Activated T-helper 17 cell treated with anti-CD3 and anti-CD28 coated beads, Interleukin-2, amount 50 U/mL, for 72 hours (primary cell): ENCODE results near the gene SLC10A3. TPM values are rescaled to one million over a fixed set of nuclear protein-coding genes. Genes with fewer than 3 reads are reported as not detected.

ENCODE experiments used
- ATAC-seq: fragments of 150-1000 bp; cut with Tn5 transposase; replicated peaks from 2 replicates; pipeline ENCODE4 v1.10.0; 2021; ENCODE audit warnings: mild to moderate bottlenecking, moderate library complexity
- H3K27ac Mint-ChIP-seq: one replicate; pipeline ENCODE4 v1.8.0; 2022; ENCODE audit warnings: mixed read lengths
- H3K27me3 Mint-ChIP-seq: one replicate; pipeline ENCODE4 v1.8.0; 2022; ENCODE audit warnings: mixed read lengths
- H3K36me3 Mint-ChIP-seq: one replicate; pipeline ENCODE4 v1.8.0; 2022; ENCODE audit warnings: low read depth, mild to moderate bottlenecking, mixed read lengths
- H3K4me1 Mint-ChIP-seq: one replicate; pipeline ENCODE4 v1.8.0; 2022; ENCODE audit warnings: mixed read lengths
- H3K4me3 Mint-ChIP-seq: one replicate; pipeline ENCODE4 v1.8.0; 2022; ENCODE audit warnings: mild to moderate bottlenecking, mixed read lengths
- H3K9me3 Mint-ChIP-seq: one replicate; pipeline ENCODE4 v1.8.0; 2022; ENCODE audit warnings: mixed read lengths
- total RNA-seq, 2 donors: library from RNA; stranded (reverse); gene quantifications; one replicate each; pipeline ENCODE4 v1.2.3, GENCODE V29; 2022

SLC10A3 gene
- total RNA-seq, 2 donors from 2014 or later = 17.3 to 24.8 TPM

DNA sequence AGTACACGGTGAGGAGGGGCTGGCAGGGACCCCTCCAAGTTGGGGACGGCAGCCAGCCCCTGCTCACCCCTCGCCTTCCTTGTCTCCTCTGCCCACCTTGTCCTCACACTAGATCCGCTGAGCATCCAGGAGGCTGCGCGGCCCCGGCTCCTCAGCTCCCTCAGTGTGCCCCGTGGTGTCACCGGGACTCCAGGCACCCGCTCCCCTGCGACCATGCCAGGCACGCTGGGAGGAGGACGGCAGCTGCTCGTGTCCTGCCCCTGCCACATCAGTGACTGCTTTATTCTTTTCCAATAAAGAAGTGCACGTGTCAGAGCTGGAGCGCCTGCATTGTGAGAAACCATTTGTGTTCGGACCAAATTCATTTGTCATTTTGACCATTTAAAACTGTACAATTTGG, 40.1 kb downstream of the SLC10A3 start:
- H3K36me3 Mint-ChIP-seq = peaks cover 41% of the 10 kb centered on the region
- no peaks in the 10 kb centered on the region for H3K27me3 Mint-ChIP-seq
- H3K27ac Mint-ChIP-seq = no peak overlapping the region
- ATAC-seq = no peak
- H3K4me3 Mint-ChIP-seq = no peak overlapping the region
- H3K9me3 Mint-ChIP-seq = no peaks in the 10 kb centered on the region
- H3K4me1 Mint-ChIP-seq = no peaks in the 10 kb centered on the region

DNA sequence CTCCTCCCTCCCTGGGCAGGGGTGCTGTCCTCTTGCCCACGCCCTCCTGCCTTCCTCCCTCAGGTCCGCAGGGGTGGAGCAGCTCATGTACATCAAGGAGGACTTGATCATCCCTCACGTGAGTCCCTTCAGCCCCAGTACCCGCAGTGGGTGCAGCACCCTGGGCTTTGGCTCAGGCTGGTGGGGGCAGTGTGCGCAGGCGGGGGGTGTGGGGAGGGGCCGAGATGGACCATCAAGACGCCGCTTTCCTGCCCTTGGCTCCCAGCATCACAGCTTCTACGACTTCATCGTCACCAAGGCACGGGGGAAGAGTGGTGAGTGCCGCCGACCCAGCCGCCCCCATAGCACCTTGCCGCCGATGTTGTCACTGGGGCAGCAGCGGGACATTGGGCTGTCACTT, 40.8 kb downstream of the SLC10A3 start:
- Mint-ChIP-seq H3K36me3 (peaks cover 41% of the 10 kb centered on the region), H3K27me3 (no peaks in the 10 kb centered on the region), H3K27ac (no peak overlapping the region), H3K9me3 (no peaks in the 10 kb centered on the region), H3K4me3 (no peak overlapping the region), H3K4me1 (no peaks in the 10 kb centered on the region)
- no peak for ATAC-seq

DNA sequence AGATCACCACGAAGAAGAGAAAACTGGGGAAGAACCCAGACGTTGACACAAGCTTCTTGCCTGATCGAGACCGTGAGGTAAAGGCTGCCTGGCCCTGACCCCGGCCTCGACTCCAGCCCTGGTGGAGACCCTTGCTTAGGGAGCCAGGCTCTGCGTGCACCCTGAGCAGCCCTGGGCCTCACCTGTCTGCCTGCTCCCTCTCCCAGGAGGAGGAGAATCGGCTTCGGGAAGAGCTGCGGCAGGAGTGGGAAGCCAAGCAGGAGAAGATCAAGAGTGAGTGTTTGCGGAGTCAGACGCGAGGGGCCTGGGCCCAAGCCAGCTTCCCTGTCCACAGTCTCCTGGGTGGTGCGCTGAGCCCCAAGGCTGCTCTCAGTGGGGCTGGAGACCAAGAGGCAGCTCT, 41.9 kb downstream of the SLC10A3 start:
- H3K27ac Mint-ChIP-seq = no peak overlapping the region
- H3K4me3 Mint-ChIP-seq = no peak overlapping the region
- H3K27me3 Mint-ChIP-seq = no peaks in the 10 kb centered on the region
- peaks cover 42% of the 10 kb centered on the region for H3K36me3 Mint-ChIP-seq
- no peaks in the 10 kb centered on the region for H3K9me3 Mint-ChIP-seq
- ATAC-seq = no peak
- H3K4me1 Mint-ChIP-seq = no peaks in the 10 kb centered on the region

DNA sequence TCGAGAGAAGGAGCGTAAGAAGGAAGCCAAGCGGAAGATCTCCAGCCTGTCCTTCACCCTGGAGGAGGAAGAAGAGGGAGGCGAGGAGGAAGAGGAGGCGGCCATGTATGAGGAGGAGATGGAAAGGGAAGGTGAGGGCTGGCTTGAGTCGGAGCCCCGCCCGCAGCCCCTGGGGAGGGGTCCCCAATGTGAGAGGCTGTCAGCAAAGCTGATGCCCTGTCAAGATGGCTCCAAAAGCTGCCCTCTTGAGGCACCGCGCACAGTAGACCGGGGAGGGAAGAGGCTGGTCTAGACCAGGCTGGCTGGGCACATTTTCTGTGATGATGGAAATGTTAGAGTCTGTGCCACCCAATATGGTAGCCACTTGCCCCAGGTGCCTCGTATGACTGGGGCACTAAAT, 44.0 kb downstream of the SLC10A3 start:
- H3K27ac Mint-ChIP-seq = no peak overlapping the region
- no peaks in the 10 kb centered on the region for H3K27me3 Mint-ChIP-seq
- H3K9me3 Mint-ChIP-seq = no peaks in the 10 kb centered on the region
- ATAC-seq = no peak
- peaks cover 58% of the 10 kb centered on the region for H3K36me3 Mint-ChIP-seq
- no peaks in the 10 kb centered on the region for H3K4me1 Mint-ChIP-seq
- peak overlapping the region; percentile 21 for H3K4me3 Mint-ChIP-seq

DNA sequence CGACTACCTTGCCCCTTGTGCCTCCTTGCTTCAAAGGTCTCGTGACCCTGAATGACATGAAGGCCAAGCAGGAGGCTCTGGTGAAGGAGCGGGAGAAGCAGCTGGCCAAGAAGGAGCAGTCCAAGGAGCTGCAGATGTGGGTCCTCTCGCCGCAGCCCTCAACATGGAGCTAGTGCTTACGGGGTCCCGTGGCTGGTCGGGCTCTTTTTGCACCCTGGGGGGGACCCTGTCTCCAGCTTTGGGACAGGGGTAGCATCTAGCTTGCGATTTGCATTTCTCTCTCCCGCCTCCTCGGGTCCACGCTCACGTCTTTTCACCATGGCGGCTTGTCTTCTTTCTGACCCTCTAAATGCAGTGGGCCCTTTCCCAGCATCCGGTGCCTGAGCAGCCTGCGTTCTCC, 44.7 kb downstream of the SLC10A3 start:
- Mint-ChIP-seq H3K9me3 (no peaks in the 10 kb centered on the region), H3K4me1 (no peaks in the 10 kb centered on the region), H3K27ac (no peak overlapping the region), H3K36me3 (peaks cover 63% of the 10 kb centered on the region), H3K4me3 (peak overlapping the region; percentile 21), H3K27me3 (no peaks in the 10 kb centered on the region)
- no peak for ATAC-seq

DNA sequence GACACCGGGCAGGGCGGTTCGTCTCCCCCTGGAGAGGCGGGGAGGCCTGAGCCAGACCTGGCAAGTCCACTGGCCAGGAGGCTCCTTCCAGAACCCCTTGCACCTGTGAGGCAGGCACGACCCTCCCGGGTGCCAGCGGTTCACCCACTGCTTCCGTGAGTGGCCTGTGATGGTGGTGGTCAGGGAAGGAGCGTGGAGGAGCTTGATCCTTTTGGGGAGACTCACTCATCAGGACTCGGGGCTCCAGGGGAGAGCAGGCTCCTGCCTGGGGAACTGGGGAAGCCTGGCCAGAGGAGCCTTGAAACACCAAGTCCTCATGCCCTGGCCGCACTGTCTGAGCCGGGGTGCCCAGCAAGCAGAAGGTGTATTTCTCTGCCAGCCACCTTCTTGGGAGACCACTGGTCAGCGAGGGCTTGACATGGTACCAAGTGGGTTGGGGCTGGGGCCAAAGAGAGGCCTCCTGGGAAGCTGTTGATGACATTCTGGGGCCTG, 45.6 kb downstream of the SLC10A3 start:
- Mint-ChIP-seq H3K36me3 (peaks cover 63% of the 10 kb centered on the region), H3K9me3 (no peaks in the 10 kb centered on the region), H3K27ac (no peak overlapping the region), H3K4me1 (no peaks in the 10 kb centered on the region), H3K27me3 (no peaks in the 10 kb centered on the region), H3K4me3 (peak overlapping the region; percentile 32)
- ATAC-seq = no peak

DNA sequence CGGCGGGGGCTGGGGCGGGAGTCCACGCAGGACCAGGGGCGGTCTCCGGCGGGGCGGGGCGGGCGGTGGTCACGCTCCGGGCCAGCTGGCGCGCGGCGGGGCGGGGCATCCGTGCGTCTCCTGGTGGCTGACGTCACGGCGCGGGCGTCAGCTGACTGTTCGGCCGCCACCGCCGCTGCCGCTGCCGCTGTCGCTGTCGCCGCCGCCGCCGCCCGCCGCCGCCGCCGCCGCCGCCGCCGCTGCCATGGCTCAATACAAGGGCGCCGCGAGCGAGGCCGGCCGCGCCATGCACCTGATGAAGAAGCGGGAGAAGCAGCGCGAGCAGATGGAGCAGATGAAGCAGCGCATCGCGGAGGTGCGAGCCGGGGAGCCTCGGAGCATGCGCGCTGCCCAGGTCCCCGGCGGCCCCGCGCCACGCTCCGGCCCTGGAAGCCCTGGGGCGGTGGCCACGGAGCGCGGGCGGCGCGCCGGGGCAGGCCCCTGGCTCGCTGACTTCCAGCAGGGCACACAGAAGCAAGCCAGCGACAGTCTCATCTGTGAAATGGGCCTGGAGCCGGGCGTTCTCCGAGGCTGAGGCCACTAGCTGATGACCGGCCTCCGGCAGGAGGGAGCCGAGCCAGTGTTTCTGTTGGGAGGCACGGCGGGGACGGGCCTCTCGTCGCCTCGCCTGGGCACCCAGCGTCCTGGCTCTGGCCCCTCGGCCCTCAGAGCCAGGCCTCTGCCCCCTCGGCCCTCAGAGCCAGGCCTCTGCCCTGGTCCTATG, 46.3 kb downstream of the SLC10A3 start, which contains the start of gene FAM50A:
Gene FAM50A (plus strand): TSS at position 150 of the 763 bp plus-strand sequence. CDS start 95 bp downstream, at position 245.
- Mint-ChIP-seq H3K27ac (peak within 1 kb of the TSS; percentile 25), H3K4me3 (peak within 1 kb of the TSS; percentile 62), H3K36me3 (peaks cover 69% of the 10 kb centered on the region), H3K4me1 (no peaks in the 10 kb centered on the region), H3K9me3 (no peaks in the 10 kb centered on the region), H3K27me3 (no peaks in the 10 kb centered on the region)
- ATAC-seq = peak; percentile 92

DNA sequence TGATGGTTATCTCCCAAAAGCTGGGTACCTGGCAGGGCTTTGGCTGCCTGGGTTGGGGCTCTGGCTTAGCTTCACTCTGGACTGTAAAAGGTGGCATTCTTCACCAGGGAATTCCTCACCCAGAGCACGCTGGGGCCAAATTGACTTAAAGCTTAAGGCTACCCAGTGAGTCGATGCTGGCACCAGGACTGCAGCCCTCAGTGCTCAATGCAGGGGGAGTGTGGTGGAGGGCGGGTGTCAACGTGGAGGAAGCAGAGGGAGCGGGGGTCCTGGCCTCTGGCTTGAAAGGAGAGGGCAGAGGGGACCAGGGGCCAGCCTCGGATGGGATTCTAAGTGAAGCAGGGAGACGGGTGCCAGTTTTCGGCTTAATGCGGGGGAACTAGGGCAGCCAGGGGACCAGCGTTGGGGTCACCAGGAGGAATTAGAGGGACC, 46.9 kb downstream of the SLC10A3 start:
- no peaks in the 10 kb centered on the region for H3K9me3 Mint-ChIP-seq
- no peaks in the 10 kb centered on the region for H3K4me1 Mint-ChIP-seq
- peak overlapping the region; percentile 62 for H3K4me3 Mint-ChIP-seq
- peaks cover 74% of the 10 kb centered on the region for H3K36me3 Mint-ChIP-seq
- ATAC-seq = peak; percentile 17
- H3K27me3 Mint-ChIP-seq = no peaks in the 10 kb centered on the region
- H3K27ac Mint-ChIP-seq = peak overlapping the region; percentile 25

DNA sequence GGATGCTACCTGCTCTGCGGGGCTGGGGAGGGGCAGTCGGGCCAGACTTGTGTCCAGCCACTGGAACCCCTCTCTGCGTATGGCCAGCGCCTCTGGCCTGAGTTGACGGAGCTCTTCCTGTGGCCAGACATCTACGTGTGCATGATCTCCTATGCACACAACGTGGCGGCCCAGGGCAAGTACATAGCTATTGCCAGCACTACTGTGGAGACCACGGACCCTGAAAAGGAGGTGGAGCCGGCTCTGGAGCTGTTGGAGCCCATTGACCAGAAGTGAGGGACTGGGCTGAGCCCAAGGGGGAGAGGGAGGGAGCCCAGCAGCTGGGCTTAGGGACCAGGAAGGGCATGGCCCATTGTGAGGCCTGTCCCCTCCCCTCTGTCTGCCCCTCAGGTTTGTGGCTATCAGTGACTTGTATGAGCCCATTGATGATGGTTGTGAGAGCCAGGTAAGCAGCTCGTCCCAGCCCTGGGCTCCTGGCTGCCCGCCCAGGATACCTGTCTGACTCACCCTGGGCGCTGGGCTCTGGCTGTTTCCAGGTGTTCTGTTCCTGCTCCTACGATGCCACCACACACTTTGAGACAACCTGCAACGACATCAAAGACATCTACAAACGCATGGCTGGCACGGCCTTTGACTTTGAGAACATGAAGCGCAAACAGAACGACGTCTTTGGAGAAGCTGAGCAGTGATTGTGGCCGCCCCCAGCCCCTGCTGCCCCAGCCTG, 48.3 kb downstream of the SLC10A3 start:
- no peak for ATAC-seq
- Mint-ChIP-seq H3K9me3 (no peaks in the 10 kb centered on the region), H3K4me3 (peak overlapping the region; percentile 37), H3K4me1 (no peaks in the 10 kb centered on the region), H3K27ac (no peak overlapping the region), H3K27me3 (no peaks in the 10 kb centered on the region), H3K36me3 (peaks cover 75% of the 10 kb centered on the region)

DNA sequence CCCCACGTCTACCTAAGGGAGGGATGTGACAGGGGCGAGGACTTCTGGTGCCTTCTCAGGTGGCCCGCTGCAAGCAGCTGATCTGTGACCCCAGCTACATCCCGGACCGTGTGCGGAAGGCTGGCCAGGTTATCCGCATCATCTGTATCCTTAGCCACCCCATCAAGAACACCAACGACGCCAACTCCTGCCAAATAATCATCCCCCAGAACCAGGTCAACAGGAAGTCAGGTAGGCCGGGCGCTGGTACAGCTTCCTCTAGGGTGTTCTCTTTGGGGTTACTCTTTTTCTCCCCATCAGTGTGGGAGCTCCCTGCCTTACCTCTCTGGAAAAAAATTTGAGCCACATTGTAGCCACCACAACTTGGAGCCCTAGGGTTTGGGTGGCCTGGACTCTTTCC, 48.9 kb downstream of the SLC10A3 start:
- Mint-ChIP-seq H3K27me3 (no peaks in the 10 kb centered on the region), H3K27ac (no peak overlapping the region), H3K4me1 (no peaks in the 10 kb centered on the region), H3K9me3 (no peaks in the 10 kb centered on the region), H3K4me3 (peak overlapping the region; percentile 37), H3K36me3 (peaks cover 72% of the 10 kb centered on the region)
- ATAC-seq = no peak

DNA sequence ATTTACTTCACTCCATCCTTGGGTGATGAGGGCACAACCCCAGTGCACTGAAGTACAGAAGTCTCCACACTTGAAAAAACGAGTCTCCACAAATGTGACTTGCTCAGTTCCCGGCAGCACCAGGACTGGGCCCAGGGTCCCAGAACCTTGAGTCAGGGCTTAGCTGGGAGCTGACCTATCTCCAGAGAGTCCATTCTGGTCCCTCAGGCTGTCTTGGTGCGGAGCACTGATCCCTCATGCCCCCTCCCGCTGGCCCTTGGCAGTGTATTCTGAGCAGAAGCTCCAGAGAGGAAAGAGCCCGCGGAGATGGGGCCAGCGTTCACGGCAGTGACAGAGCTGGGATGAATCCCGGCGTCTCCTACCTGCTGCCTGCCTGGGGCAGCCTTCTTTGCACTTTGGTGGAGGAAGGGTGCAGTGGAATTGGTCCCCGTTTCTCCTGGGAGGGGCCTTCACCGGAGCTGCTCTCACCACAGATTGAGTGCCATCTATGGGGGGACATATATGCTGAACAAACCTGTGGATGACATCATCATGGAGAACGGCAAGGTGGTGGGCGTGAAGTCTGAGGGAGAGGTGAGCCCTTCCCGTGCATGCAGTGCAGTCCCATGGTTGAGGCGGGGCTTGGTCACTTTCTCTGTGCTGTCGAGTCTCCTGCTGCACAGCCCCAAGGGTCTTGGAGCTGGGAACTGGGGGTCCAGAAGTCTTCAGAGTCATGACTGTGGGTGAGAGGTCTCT, 49.6 kb downstream of the SLC10A3 start:
- Mint-ChIP-seq H3K9me3 (no peaks in the 10 kb centered on the region), H3K36me3 (peaks cover 72% of the 10 kb centered on the region), H3K4me3 (peak overlapping the region; percentile 37), H3K27ac (no peak overlapping the region), H3K4me1 (peaks cover 6% of the 10 kb centered on the region), H3K27me3 (no peaks in the 10 kb centered on the region)
- no peak for ATAC-seq

DNA sequence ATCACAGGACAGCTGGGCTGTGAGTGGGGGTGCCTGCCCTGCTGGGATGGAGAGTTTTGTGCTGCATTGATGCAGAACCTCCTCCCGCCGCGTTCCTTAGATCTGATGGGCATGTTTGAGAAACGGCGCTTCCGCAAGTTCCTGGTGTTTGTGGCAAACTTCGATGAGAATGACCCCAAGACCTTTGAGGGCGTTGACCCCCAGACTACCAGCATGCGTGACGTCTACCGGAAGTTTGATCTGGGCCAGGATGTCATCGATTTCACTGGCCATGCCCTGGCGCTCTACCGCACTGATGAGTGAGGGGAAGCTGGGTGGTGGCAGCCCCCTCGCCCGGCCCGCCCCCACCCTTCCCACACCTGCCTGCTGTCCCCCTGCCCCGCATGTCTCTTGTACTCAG, 50.6 kb downstream of the SLC10A3 start:
- H3K36me3 Mint-ChIP-seq = peaks cover 76% of the 10 kb centered on the region
- H3K9me3 Mint-ChIP-seq = no peaks in the 10 kb centered on the region
- H3K4me3 Mint-ChIP-seq = peak overlapping the region; percentile 37
- H3K27ac Mint-ChIP-seq = no peak overlapping the region
- ATAC-seq = no peak
- peaks cover 6% of the 10 kb centered on the region for H3K4me1 Mint-ChIP-seq
- no peaks in the 10 kb centered on the region for H3K27me3 Mint-ChIP-seq

DNA sequence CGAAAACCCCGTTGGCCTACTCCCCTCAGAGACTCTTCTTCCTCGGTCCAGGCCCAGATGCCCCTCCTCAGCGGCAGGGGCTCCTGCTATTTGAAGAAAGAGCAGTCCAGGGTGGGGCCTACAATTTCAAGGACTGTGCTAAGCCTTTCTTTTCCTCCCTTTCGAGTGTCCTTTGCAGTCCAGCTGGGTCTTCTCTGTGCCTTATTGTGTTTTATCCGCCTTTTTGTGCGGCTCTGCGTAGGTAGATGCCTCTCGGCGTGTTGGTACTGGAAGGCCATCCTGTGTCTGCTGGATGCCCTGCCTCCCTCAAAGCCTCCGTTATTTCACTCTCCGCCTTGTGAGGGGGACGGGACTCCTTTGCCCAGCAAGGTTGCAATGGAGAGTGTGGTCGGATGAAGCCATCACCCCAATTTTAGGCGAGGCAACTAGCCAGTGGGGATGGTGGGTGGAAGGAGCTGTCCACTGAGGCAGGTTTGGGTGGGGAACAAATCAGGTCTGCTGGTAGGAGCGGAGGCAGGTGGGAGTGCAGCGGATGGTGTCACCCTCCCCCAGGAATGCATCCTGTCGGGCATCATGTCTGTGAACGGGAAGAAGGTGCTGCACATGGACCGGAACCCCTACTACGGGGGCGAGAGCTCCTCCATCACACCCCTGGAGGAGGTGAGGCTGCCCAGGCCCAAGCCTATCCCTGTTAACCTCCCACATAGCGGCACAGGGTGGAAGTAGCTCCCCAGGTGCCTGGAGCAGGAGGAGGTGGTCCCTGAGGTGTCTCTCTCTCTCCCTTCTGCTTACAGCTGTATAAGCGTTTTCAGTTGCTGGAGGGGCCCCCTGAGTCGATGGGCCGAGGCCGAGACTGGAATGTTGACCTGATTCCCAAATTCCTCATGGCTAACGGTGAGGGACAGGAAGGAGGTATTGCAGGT, 52.2 kb downstream of the SLC10A3 start:
- Mint-ChIP-seq H3K9me3 (no peaks in the 10 kb centered on the region), H3K36me3 (peaks cover 82% of the 10 kb centered on the region), H3K27ac (peak overlapping the region; percentile 91), H3K27me3 (no peaks in the 10 kb centered on the region), H3K4me1 (peaks cover 6% of the 10 kb centered on the region), H3K4me3 (peak overlapping the region; percentile 91)
- ATAC-seq = no peak
